Psoas muscle (tissue), 8 donors: ENCODE results near the gene BTBD9. TPM values are rescaled to one million over a fixed set of nuclear protein-coding genes. Genes with fewer than 3 reads are reported as not detected.

ENCODE experiments used
- ATAC-seq, 4 donors: fragments of 200-7000 bp; cut with Tn5 transposase; one replicate each; pipeline ENCODE4 v1.9.1; 2020; ENCODE audit warnings: moderate library complexity in 3 of 4, mild to moderate bottlenecking in 2 of 4
- DNase-seq, 2 donors: peaks; one replicate each; pipeline ENCODE4 v3.0.0-alpha.2; 2020
- H3K27ac ChIP-seq: fragments of 200-600 bp; one replicate; pipeline ENCODE4 v1.8.0; 2022
- H3K27me3 ChIP-seq, 3 donors: fragments of 200-600 bp in 1 of 3; one replicate each; pipeline versions ENCODE4 v1.6.1 to v1.8.0; 2013 to 2022; ENCODE audit warnings: low read length in 2 of 3, mild to moderate bottlenecking in 2 of 3, moderate library complexity in 1 of 3; ENCODE audit not compliant: insufficient read depth in 3 of 3
- H3K36me3 ChIP-seq, 2 donors: fragments of 200-600 bp in 1 of 2; one replicate each; pipeline versions ENCODE4 v1.6.1 to v1.8.0; 2013 to 2022; ENCODE audit warnings: low read depth in 1 of 2, mild to moderate bottlenecking in 1 of 2, moderate library complexity in 1 of 2; ENCODE audit not compliant: insufficient read depth in 1 of 2
- H3K4me1 ChIP-seq: fragments of 200-600 bp; one replicate; pipeline ENCODE4 v1.8.0; 2022
- H3K4me3 ChIP-seq: fragments of 200-600 bp; one replicate; pipeline ENCODE4 v1.8.0; 2022; ENCODE audit warnings: mild to moderate bottlenecking
- H3K9me3 ChIP-seq: fragments of 200-600 bp; one replicate; pipeline ENCODE4 v1.8.0; 2022
- WGBS, 3 donors: extraction: QIAGEN DNeasy Blood & Tissue Kit; methylation state at CpG; one replicate each; pipeline versions ENCODE4 v1.1.6 to v1.1.7; 2013; 5-methylcytosine and 5-hydroxymethylcytosine counted together
- intact Hi-C, 2 donors: fragments of 100-400 bp; cut with DNase I; formaldehyde crosslinking; loops; one replicate each; pipeline versions ENCODE4 v1.11.0 to v1.14.2; 2022
- polyA plus RNA-seq, 3 donors: library from polyadenylated mRNA; stranded (reverse); fragments of 200-250 nt; gene quantifications; one replicate each; pipeline ENCODE4 v1.2.3, GENCODE V29; 2013
- total RNA-seq, 4 donors: library from RNA; stranded (reverse); fragmentation: NEBNext Ultra II Directional in 2 of 4; extraction: Animal tissue kit (Norgen Biotek cat#: 25700) in 2 of 4; gene quantifications; one replicate each; pipeline versions ENCODE4 v1.2.1 to v1.2.4, GENCODE V29; 2021 to 2023
- TF ChIP-seq, protein P1 (sequence below): fragments of 200-600 bp; IDR thresholded peaks from one replicate; pipeline ENCODE4 v1.8.0; 2022; ENCODE audit warnings: antibody characterized with exemption
- donor health status: healthy with polysubstance abuse.
- donor health status: DM: no; HTN: no; CAD: no; lungs with moderate emphysema.
- donor health status: Bipolar disorder and iron deficiency.
- donor health status: healthy.
- donor health status: DM: yes; HTN: yes; CAD: no.
- donor health status: DM: no; HTN: no; CAD: no.
- donor health status: DM: no; HTN: no; CAD: no.
- donor health status: DM: yes; HTN: yes; CAD: no.

The BTBD9 gene
- total and polyA plus RNA-seq, 7 donors: 2.3 to 10.9 (median 8.4) TPM

DNA sequence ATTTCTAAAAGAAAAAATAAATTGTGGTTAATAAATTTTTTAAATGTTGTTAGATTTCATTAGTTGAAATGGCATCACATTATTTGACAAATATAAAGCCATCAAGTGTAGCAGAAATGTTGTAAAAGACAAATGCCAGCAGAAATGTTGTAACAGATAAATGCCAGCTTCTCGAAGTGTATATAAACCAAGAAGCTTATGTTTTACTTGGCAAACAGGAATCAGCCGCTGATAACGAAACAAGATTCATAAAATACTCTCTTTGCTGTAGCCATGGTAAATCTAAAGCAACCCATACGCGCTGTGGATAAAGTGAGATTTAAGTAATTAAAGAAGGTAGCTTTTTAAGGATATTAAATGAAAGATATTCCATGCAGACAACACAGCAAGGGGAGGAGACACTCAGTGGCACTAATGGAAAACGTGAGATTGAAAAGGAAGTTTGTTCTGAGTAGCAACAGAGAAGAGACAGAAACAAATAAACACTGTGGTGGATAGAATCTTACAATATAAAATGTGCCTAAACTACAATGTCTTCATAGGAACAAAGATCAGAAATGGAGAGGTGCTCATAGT lies 29.6 kb downstream of the BTBD9 start:
- peaks cover 12% of the 10 kb centered on the region for H3K4me1 ChIP-seq
- TF ChIP-seq, protein P1, sequence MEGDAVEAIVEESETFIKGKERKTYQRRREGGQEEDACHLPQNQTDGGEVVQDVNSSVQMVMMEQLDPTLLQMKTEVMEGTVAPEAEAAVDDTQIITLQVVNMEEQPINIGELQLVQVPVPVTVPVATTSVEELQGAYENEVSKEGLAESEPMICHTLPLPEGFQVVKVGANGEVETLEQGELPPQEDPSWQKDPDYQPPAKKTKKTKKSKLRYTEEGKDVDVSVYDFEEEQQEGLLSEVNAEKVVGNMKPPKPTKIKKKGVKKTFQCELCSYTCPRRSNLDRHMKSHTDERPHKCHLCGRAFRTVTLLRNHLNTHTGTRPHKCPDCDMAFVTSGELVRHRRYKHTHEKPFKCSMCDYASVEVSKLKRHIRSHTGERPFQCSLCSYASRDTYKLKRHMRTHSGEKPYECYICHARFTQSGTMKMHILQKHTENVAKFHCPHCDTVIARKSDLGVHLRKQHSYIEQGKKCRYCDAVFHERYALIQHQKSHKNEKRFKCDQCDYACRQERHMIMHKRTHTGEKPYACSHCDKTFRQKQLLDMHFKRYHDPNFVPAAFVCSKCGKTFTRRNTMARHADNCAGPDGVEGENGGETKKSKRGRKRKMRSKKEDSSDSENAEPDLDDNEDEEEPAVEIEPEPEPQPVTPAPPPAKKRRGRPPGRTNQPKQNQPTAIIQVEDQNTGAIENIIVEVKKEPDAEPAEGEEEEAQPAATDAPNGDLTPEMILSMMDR: no peak
- no peaks in the 10 kb centered on the region for H3K27me3 ChIP-seq
- ATAC-seq: no peak
- DNase-seq: no peak
- H3K27ac ChIP-seq: no peak overlapping the region
- WGBS, 3 donors: 82 to 86% (median 86%) methylated on average over 6 of the region's 6 CpGs
- intact Hi-C loops: no loop called here
- H3K9me3 ChIP-seq: no peaks in the 10 kb centered on the region
- H3K4me3 ChIP-seq: no peak overlapping the region
- no peaks in the 10 kb centered on the region for H3K36me3 ChIP-seq

DNA sequence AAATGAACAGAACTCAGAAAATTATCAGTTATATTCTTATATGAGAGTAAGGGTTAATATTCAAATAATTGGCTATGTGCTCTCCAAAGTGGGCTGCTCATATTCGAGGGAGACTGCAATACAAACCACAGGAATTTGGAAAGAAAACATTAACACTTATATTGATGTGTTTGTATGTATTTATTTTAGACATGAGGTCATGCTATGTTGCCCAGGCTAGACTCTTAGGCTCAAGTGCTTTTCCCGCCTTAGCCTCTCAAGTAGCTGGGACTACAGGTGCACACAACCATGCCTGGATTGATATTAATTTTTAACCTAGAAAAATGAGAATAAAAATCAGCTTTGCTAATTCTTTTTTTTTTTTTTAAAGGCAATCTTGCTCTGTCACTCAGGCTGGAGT lies 35.0 kb downstream of the BTBD9 start:
- Histone ChIP-seq H3K4me3 (no peak overlapping the region), H3K27me3 (no peaks in the 10 kb centered on the region), H3K27ac (no peak overlapping the region), H3K4me1 (peaks cover 12% of the 10 kb centered on the region), H3K36me3 (no peaks in the 10 kb centered on the region), H3K9me3 (no peaks in the 10 kb centered on the region)
- WGBS, 3 donors: 67 to 89% (median 68%) methylated on average over 2 of the region's 2 CpGs
- TF ChIP-seq, protein P1: no peak
- no peak for ATAC-seq
- DNase-seq: no peak
- intact Hi-C loops: no loop called here

DNA sequence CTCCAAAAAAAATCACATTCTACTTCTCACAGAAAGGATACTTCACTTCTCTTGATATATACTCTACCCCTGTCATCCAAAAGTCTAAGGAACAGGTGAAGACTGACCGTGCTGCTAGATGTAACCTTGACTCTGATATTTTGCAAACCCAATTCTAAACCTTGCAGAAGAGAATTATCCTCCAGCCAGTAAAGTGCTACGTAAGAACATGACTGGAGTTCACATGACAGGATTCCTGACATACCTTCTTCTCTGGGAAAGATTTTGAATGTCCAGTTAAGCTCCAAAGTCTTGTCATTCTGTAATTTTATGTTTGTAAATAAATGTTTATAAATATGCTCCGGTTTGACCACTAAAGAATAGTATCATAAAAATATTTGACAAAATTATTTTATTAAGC lies 35.8 kb downstream of the BTBD9 start:
- no peak overlapping the region for H3K27ac ChIP-seq
- no peaks in the 10 kb centered on the region for H3K9me3 ChIP-seq
- no peak overlapping the region for H3K4me3 ChIP-seq
- WGBS, 3 donors: 27 to 46% (median 36%) methylated on average over 3 of the region's 3 CpGs
- H3K36me3 ChIP-seq: no peaks in the 10 kb centered on the region
- peaks cover 12% of the 10 kb centered on the region for H3K4me1 ChIP-seq
- DNase-seq (no peak), ATAC-seq (no peak)
- TF ChIP-seq, protein P1: no peak
- no peaks in the 10 kb centered on the region for H3K27me3 ChIP-seq
- intact Hi-C loops: no loop called here

GRCh38 chr6:38603496-38603895 lies 36.2 kb downstream of the BTBD9 start:
- H3K27ac ChIP-seq: no peak overlapping the region
- intact Hi-C loops: no loop called here

More at GRCh38 chr6:38603496-38603895, 36.2 kb downstream of the BTBD9 start:
- 55 to 61% (median 61%) methylated on average over 2 of the region's 2 CpGs for WGBS, 3 donors
- no peaks in the 10 kb centered on the region for H3K36me3 ChIP-seq
- H3K27me3 ChIP-seq: no peaks in the 10 kb centered on the region
- no peaks in the 10 kb centered on the region for H3K9me3 ChIP-seq
- ATAC-seq: no peak
- DNase-seq: no peak
- TF ChIP-seq, protein P1: no peak
- H3K4me3 ChIP-seq: no peak overlapping the region
- H3K4me1 ChIP-seq: peaks cover 12% of the 10 kb centered on the region
